ENCODE data around the gene ZBTB25.

ZBTB25 gene

GRCh38 chr14:64434528-64434927, 69.1 kb downstream of the ZBTB25 start:
- DNase-seq: no peak

GRCh38 chr14:64423987-64424386, 79.7 kb downstream of the ZBTB25 start:
- DNase-seq: peak; percentile 67

GRCh38 chr14:64422756-64423155, 80.9 kb downstream of the ZBTB25 start:
- no peak for DNase-seq

- no peak for DNase-seq
Measured at GRCh38 chr14:64422005-64422404, 81.6 kb downstream of the ZBTB25 start.

- DNase-seq: peak; percentile 70
Measured at GRCh38 chr14:64421166-64421565, 82.5 kb downstream of the ZBTB25 start.

GRCh38 chr14:64419003-64419402, 84.6 kb downstream of the ZBTB25 start:
- no peak for DNase-seq

- DNase-seq: no peak
Measured at GRCh38 chr14:64417771-64418125, 85.9 kb downstream of the ZBTB25 start.

- DNase-seq: no peak
Measured at GRCh38 chr14:64417055-64417770, 86.4 kb downstream of the ZBTB25 start.

- DNase-seq: no peak
Measured at GRCh38 chr14:64416348-64416932, 87.2 kb downstream of the ZBTB25 start.

- no peak for DNase-seq
Measured at GRCh38 chr14:64412237-64412636, 91.4 kb downstream of the ZBTB25 start.

- DNase-seq: no peak
Measured at GRCh38 chr14:64411001-64411400, 92.6 kb downstream of the ZBTB25 start.

GRCh38 chr14:64410084-64410774, 93.4 kb downstream of the ZBTB25 start:
- DNase-seq: peak; percentile 21

GRCh38 chr14:64409126-64409920, 94.3 kb downstream of the ZBTB25 start:
- no peak for DNase-seq

- no peak for DNase-seq
Measured at GRCh38 chr14:64407329-64407728, 96.3 kb downstream of the ZBTB25 start.

- no peak for DNase-seq
Measured at GRCh38 chr14:64405295-64405694, 98.3 kb downstream of the ZBTB25 start.

- DNase-seq: no peak
Measured at GRCh38 chr14:64401949-64402348, 101.7 kb downstream of the ZBTB25 start.

- no peak for DNase-seq
Measured at GRCh38 chr14:64400829-64401459, 102.7 kb downstream of the ZBTB25 start.

Measured in fibroblast of skin of right quadriceps (primary cell).